Measurements from ENCODE around the gene CCR1. TPM values are rescaled to one million over a fixed set of nuclear protein-coding genes. Genes with fewer than 3 reads are reported as not detected.

The CCR1 gene
- not detected in 5 replicates for total RNA-seq (2022; extraction: Qiagen RNA extraction)

GRCh38 chr3:46208167-46208704 lies at the start of gene CCR1:
Gene CCR1 (minus strand): TSS chr3:46208313. CDS start chr3:46204313, 4,000 bp downstream.

GRCh38 chr3:46242120-46242519 lies 34.0 kb upstream of the CCR1 start, which contains the start of gene CCR3:
Gene CCR3 (plus strand): TSS chr3:46242460. CDS start chr3:46265159, 22,699 bp downstream.

Other genes with a start within 250 kb of the CCR1 start
- 4.1 to 5.9 TPM (median 4.8 TPM) in 5 replicates for gene FYCO1, start 212.5 kb downstream of the CCR1 start, total RNA-seq (2022; extraction: Qiagen RNA extraction)
- gene XCR1, start 180.8 kb downstream of the CCR1 start, total RNA-seq (2022; extraction: Qiagen RNA extraction) = not detected in 5 replicates
- gene CCR3, start 34.1 kb upstream of the CCR1 start, total RNA-seq (2022; extraction: Qiagen RNA extraction) = not detected in 5 replicates
- not detected in 5 replicates for gene CCR2, start 145.8 kb upstream of the CCR1 start, total RNA-seq (2022; extraction: Qiagen RNA extraction)
- not detected in 5 replicates for gene CCR5, start 162.6 kb upstream of the CCR1 start, total RNA-seq (2022; extraction: Qiagen RNA extraction)
- gene CCRL2, start 198.9 kb upstream of the CCR1 start, total RNA-seq (2022; extraction: Qiagen RNA extraction) = 0.06 to 0.11 TPM (median 0.07 TPM) in 3 of 5 replicates, not detected in the others